Measurements from ENCODE around the gene TMX4. TPM values are rescaled to one million over a fixed set of nuclear protein-coding genes. Genes with fewer than 3 reads are reported as not detected.
"Not testable (repeated sequence)": the region's sequence is repeated elsewhere in the genome, so short reads cannot be mapped to it uniquely, and the experiment has no call there.

TMX4 gene
- total and polyA plus RNA-seq, 3 donors from 2014 or later: 236 to 290 (median 236) TPM

DNA sequence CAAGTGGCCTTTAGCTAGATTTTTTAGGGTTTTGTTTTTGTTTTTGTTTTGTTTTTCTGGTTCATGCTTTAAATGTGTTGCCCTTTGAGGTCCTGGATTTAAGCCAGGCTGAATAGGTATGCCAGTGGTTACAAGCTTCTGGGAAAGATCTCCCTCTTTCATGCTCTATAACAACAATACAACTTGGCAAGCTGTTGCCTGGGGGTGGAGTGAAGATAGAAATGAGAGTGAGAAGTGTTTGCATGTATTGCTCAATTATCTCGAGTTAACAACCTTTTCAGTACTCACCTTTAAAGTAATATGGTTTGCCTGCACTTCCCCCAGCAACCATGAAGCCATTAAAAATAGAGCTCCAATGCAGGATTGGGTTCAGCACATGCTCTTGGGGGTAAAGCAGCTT, 60.1 kb downstream of the TMX4 start:
- intact Hi-C loops (cut with DNase I; ENCODE audit: low total_unique reads): no loop called here
- no peak for DNase-seq
- 38 to 59% methylated on average over 1 of the region's 1 CpG for WGBS, 2 donors
- Histone ChIP-seq H3K4me1 (no peaks in the 10 kb centered on the region), H3K9me3 (no peaks in the 10 kb centered on the region), H3K27me3 (no peaks in the 10 kb centered on the region), H3K36me3 (ENCODE audit: low read depth, missing control alignments) (no peaks in the 10 kb centered on the region), H3K27ac (no peak overlapping the region), H3K4me3 (no peak overlapping the region)
- TF ChIP-seq POLR2A (IDR thresholded peaks at IDR 0.05): no peak
- no peak for TF ChIP-seq CTCF (IDR thresholded peaks at IDR 0.05)

- DNase-seq, H3K9me3 ChIP-seq: not testable (repeated sequence)
- WGBS, 2 donors: 79 to 87% methylated on average over 9 of the region's 9 CpGs
Observed at GRCh38 chr20:7956561-7956960, 63.0 kb downstream of the TMX4 start.

DNA sequence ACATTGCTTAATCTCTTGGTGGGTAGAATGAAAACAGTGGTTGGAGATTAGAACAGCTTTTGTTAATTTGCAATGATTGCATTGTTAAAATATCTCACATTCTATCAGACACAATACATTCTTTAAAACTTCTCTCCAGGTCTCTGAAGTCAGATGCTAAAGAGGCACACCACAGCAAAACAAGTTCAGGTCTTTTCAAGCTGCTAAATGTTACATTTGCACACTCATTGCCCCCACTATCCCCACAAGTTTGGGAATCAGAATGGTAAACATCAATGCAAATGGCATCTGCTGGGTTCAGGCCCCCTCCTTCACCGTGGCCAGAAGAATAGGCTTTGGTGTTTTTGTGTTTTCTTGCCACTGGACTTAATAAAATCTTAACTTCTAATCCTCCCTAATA, 69.2 kb downstream of the TMX4 start:
- no peaks in the 10 kb centered on the region for H3K27me3 ChIP-seq
- H3K4me3 ChIP-seq: no peak overlapping the region
- no peaks in the 10 kb centered on the region for H3K36me3 ChIP-seq (ENCODE audit: low read depth, missing control alignments)
- no peaks in the 10 kb centered on the region for H3K4me1 ChIP-seq
- 63 to 69% methylated on average over 1 of the region's 1 CpG for WGBS, 2 donors
- no peak for DNase-seq
- TF ChIP-seq POLR2A (IDR thresholded peaks at IDR 0.05) (no peak), CTCF (IDR thresholded peaks at IDR 0.05) (no peak)
- intact Hi-C loops (cut with DNase I; ENCODE audit: low total_unique reads): no loop called here
- no peak overlapping the region for H3K27ac ChIP-seq
- no peaks in the 10 kb centered on the region for H3K9me3 ChIP-seq

More at GRCh38 chr20:7956561-7956960, 63.0 kb downstream of the TMX4 start:
- H3K4me1 ChIP-seq; H3K36me3 ChIP-seq (ENCODE audit: low read depth, missing control alignments); H3K27me3 ChIP-seq; H3K27ac ChIP-seq; H3K4me3 ChIP-seq; intact Hi-C loops (cut with DNase I; ENCODE audit: low total_unique reads): not testable (repeated sequence)

GRCh38 chr20:7943891-7944290, 75.7 kb downstream of the TMX4 start:
- Histone ChIP-seq H3K4me3 (no peak overlapping the region), H3K4me1 (no peaks in the 10 kb centered on the region), H3K27me3 (no peaks in the 10 kb centered on the region), H3K36me3 (ENCODE audit: low read depth, missing control alignments) (no peaks in the 10 kb centered on the region), H3K9me3 (no peaks in the 10 kb centered on the region), H3K27ac (no peak overlapping the region)
- intact Hi-C loops (cut with DNase I; ENCODE audit: low total_unique reads): no loop called here
- TF ChIP-seq CTCF (IDR thresholded peaks at IDR 0.05) (no peak), POLR2A (IDR thresholded peaks at IDR 0.05) (no peak)
- DNase-seq: no peak
- 38 to 39% methylated on average over 2 of the region's 2 CpGs for WGBS, 2 donors

DNA sequence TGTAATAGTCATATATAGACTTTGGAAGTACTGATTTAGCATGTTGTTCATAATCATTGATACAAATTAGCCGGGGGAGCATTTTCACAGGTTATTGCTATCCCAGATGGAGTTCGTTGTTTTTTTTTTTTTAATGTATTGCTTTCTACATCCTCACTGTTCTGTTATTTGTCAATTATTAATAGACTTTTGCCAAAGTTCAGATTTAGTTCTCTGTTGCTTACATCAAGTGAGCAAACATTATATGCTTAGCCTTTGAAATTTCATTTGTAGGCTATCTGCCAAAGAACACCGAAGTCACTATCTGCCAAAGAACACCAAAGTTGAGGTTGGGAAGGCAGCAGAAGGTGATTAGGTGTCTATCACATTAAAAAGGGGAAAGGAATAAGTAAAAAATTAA, 79.2 kb downstream of the TMX4 start, which contains the start of gene HAO1:
Gene HAO1, minus strand, starts transcription at position 118 of the 400 bp plus-strand sequence. Its CDS starts 36 bp downstream, at position 82.
- TF ChIP-seq POLR2A (IDR thresholded peaks at IDR 0.05): no peak
- TF ChIP-seq CTCF (IDR thresholded peaks at IDR 0.05): no peak
- Histone ChIP-seq H3K4me3 (no peak within 1 kb of the TSS), H3K27me3 (no peaks in the 10 kb centered on the region), H3K4me1 (no peaks in the 10 kb centered on the region), H3K36me3 (ENCODE audit: low read depth, missing control alignments) (no peaks in the 10 kb centered on the region), H3K27ac (no peak within 1 kb of the TSS), H3K9me3 (no peaks in the 10 kb centered on the region)
- 87 to 91% methylated on average over 3 of the region's 3 CpGs for WGBS, 2 donors
- no peak for DNase-seq
- intact Hi-C loops (cut with DNase I; ENCODE audit: low total_unique reads): no loop called here

All from testis (tissue), 3 donors.